HG02571 (cell line): Measurements from ENCODE around the gene CTDSP1.

Experiments used
- ATAC-seq: cut with Tn5 transposase; IDR thresholded peaks from one replicate; pipeline ENCODE4 v1.9.1; 2021; ENCODE audit warnings: mild to moderate bottlenecking, moderate library complexity; ENCODE audit not compliant: unreplicated experiment

CTDSP1 gene

GRCh38 chr2:218398437-218399390 is 954 bp upstream of the CTDSP1 start:
- peak; percentile 15 for ATAC-seq

DNA sequence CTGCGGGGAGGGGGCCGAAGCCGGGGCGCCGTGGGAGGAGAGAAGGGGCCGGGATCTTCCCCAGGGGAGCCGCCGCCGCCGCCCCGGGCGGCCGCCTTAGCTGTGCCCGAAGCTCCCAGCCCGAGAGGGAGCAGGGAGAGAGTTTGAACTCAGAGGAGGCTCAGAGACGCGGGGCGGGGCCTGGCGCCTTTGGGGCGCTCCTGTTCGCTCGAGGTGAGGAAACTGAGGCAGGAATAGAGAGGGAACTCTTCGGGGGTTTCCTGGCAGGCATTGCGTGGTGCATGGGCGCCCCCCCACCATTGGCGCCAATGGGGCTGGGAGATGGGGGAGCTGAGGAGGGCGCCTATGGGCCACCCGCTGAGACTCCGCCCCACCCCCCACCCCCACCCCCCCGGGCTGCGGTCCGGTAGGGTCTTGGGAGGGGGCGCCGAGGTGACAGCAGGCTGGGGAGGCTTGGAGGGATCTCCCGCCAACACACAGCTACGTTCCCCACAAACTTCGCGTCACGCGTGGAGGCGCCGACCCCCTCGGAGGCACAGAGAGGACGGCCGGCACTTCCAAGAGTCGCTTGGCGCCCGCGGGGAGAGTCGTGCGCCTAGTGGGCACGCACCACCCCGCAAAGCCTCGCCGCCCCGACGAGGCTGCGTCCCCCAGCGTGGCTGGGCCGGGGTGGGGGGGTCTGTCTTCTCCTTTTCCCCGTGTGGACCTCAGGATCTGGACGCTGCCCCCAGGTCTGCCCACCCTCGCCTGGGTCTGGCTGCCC is 680 bp downstream of the CTDSP1 start:
- no peak for ATAC-seq

- ATAC-seq, result no peak
Measured at GRCh38 chr2:218400930-218401881, 1.5 kb downstream of the CTDSP1 start.

- ATAC-seq, result no peak
Measured at GRCh38 chr2:218401890-218402289, 2.2 kb downstream of the CTDSP1 start.

DNA sequence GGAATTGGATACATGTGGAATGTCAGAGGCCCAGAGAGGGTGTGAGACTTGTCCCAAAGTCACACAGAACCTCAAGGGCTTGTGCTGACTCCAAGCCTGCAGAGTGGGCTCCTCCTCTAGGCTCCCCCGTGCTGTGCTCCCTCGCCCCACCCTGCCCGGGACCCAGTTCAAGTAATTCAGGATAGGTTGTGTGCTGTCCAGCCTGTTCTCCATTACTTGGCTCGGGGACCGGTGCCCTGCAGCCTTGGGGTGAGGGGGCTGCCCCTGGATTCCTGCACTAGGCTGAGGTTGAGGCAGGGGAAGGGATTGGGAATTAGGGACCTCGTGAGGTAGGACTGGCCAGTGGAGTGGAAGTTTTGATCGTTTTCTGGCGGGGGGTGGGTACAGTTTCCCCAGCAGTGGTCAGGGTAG is 2.8 kb downstream of the CTDSP1 start:
- ATAC-seq, result no peak

- no peak for ATAC-seq
Measured at GRCh38 chr2:218402911-218403411, 3.3 kb downstream of the CTDSP1 start.

- no peak for ATAC-seq
Measured at GRCh38 chr2:218403810-218404209, 4.1 kb downstream of the CTDSP1 start.

- no peak for ATAC-seq
Measured at GRCh38 chr2:218404351-218405085, 4.8 kb downstream of the CTDSP1 start.

- no peak for ATAC-seq
Measured at GRCh38 chr2:218405086-218405745, 5.5 kb downstream of the CTDSP1 start.

- peak; percentile 5 for ATAC-seq
Measured at GRCh38 chr2:218405746-218406208, 6.1 kb downstream of the CTDSP1 start.

DNA sequence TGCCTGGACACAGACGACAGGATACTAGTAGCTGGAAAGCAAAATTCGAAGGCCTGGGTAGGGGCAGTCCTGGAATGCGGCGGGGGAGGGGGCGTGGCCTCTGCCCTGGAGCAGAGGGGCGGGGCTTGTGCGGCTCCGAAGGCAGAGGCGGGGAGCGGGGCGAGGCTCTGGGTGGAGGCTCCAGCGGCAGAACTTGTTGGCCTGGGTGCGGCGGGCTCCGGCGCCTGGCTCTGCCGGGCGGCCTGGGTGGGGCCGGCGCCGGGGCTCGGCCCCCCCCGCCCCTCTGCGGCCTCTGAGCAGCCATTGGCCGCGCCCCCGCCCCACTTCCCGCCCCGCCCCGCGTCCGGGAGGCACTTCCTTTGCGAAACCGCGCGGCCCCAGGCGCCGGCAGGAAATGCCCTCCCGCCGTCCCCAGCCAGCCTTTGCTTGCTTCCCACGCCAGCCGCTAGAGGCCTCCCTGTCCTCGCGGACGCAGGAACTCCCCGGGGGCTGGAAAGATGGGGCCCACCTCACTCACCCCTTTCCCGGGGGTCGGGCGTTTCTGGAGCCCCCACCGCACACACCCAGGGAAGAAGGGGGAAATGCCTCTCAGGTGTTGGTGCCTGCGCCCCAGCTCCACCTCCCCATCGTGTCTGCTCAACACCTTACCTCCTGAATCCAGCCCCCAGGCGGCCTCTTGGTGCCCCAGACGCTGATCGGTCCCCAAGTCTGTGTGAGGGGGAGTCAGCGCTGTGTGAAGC is 6.7 kb downstream of the CTDSP1 start:
- peak; percentile 75 for ATAC-seq

DNA sequence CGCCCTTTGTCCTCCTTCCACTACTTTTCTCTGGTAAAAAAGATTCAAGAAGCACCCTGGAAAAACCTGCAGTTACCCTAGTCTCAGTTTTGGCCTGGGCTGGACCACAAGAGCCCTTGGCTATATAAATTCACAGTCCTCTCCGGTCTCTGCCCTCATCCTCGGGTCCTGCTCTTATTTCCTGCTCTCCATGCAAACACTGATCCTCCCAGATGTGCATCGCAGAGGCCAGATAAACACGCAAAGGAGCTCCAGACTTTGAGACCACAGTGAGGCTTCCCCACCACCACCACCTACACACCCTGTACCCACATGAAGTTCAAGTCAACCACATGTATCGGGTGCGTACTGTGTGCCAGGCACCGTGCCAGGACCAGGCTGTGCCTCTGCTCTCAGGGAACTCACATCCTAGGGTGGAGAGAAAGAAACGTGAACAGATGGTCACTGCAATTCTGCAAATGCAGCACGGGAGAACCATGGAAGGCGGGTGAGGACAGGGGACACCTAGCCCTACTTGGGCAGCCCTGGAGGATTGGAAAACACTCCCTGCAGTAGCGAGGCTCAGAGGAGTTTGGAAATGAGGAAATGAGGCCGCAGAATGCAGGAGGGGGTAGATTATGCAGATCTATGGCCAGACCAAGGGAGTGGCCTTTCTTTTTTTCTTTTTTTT is 7.4 kb downstream of the CTDSP1 start:
- ATAC-seq, result peak; percentile 3

DNA sequence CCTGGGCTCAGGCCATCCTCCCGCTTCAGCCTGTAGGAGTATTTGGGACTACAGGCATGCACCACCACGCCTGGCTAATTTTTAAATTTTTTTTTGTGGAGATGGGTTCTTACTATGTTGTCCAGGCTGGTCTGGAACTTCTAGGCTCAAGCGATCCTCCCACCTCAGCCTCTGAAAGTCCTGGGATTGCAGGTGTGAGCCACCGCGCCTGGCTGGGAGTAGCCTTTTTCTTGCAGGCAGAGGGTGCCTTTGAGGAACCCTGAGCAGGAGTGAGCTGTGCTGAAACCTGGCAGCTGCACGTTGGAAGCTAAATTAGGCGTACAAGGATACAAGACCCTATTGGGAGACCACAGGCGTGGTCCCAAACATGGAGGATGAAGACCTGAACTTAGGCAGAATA is 8.0 kb downstream of the CTDSP1 start:
- ATAC-seq, result no peak

DNA sequence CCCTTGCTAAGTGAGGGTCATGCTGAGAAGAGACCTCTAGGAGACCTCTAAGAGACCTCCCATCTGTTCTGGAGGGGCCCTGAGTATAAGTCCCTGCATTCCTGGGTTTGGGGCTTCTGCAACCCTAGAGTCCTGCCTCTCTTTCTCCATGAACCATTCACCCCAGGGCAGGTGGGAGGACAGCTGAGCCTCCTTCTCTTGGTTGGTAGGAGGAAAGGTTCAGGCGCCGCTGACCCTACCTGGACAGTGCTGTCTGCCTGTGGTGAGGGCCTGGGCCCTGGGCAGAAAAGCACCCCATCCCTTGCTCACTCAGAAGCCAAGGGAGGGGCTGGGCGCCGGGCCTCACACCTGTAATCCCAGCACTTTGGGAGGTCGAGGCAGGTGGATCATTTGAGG is 18.7 kb downstream of the CTDSP1 start:
- no peak for ATAC-seq

GRCh38 chr2:218418717-218419458 is 19.2 kb downstream of the CTDSP1 start, which contains the start of gene VIL1:
VIL1 (plus strand) TSS chr2:218419123; CDS start chr2:218423779, 4,656 bp downstream.
- no peak for ATAC-seq

DNA sequence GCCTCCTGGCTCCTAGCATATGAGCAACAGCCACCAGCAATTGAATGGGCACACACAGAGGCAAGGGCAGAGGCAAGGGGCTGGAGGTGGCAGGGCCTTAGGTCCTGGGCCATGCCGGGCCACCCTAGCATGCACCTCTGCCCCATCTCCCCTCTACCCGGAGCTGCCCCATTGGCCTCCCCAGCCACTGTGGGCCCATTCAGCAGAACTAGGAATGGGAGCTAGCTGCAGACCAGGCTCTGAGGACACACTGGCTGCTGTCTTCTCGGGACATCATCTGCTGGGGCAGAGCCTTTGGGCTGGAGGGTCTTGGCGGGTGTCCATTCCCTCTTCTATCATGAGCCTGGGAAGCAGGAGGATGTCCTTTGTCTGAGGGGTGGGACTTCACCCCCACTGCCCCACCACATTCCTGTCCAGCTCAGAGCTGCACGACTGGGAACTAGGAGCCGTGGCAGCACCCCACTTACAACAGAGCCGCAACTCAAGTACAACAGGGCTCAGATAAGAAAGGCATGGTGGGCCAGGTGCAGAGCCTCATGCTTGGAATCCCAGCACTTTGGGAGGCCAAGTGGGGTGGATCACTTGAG is 20.1 kb downstream of the CTDSP1 start:
- ATAC-seq, result no peak

DNA sequence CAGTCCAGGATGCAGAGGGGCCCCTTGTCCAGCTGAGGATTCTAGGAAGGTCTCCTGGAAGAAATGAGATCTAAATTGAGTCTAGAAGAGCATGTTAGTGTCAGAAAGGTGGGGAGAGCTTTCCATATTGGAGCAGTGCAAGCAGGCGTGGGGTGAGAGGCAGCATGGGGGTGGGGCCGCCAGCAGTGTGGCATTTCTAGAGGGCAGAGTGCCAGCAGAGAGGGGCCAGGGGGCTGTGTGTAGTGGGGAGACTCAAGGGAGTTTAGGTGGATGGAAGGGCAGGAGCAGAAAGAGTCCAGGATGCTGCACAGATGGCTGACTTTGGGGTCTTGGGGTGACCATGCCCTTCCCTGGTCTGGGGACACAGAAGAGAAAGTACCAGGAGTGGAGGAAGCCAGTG is 21.4 kb downstream of the CTDSP1 start:
- ATAC-seq, result no peak
